PC-9 (cell line): ENCODE data around the gene XXYLT1. TPM values are rescaled to one million over a fixed set of nuclear protein-coding genes. Genes with fewer than 3 reads are reported as not detected.

Source experiments
- BruUV-seq: library from RNA; stranded (reverse); fragments of 400-500 nt; replicated peaks from 2 replicates; lab custom pipeline; 2021; lab: Mats Ljungman, UMichigan
- CTCF ChIA-PET: fragments of 300-600 bp; sonication (Branson Sonifier 250); formaldehyde crosslinking; loops from one replicate; lab custom pipeline; 2022; ENCODE audit warnings: antibody characterized with exemption; lab: Charles Lee
- POLR2A ChIA-PET: fragments of 300-600 bp; sonication (Branson Sonifier 250); formaldehyde crosslinking; loops from one replicate; lab custom pipeline; 2022; ENCODE audit warnings: antibody characterized with exemption; ENCODE audit not compliant: unreplicated experiment; lab: Charles Lee
- DNase-seq, 2 experiments: peaks; one replicate each; pipeline versions ENCODE4 v3.0.0 to v3.0.0-alpha.2; 2015 to 2022; ENCODE audit warnings: mixed read lengths in 1 of 2
- H2AFZ ChIP-seq: fragments of 200-600 bp; sonication (generic); 2 replicates; pipeline ENCODE4 v1.8.1; 2017; ENCODE audit warnings: antibody characterized with exemption
- H3F3A ChIP-seq: fragments of 200-600 bp; sonication (generic); 2 replicates; pipeline ENCODE4 v1.8.1; 2017; ENCODE audit warnings: antibody characterized with exemption, mild to moderate bottlenecking, low read depth; ENCODE audit not compliant: insufficient read depth
- H3K27ac ChIP-seq: fragments of 200-600 bp; sonication (generic); 2 replicates; pipeline ENCODE4 v1.6.1; 2016; ENCODE audit warnings: mixed run types
- H3K27me3 ChIP-seq: fragments of 200-600 bp; sonication (generic); 2 replicates; pipeline ENCODE4 v1.6.1; 2016; ENCODE audit warnings: low read depth, mixed run types; ENCODE audit not compliant: insufficient read depth
- H3K36me3 ChIP-seq: fragments of 200-600 bp; sonication (generic); 2 replicates; pipeline ENCODE4 v1.6.1; 2016; ENCODE audit warnings: low read depth, mixed run types
- H3K4me1 ChIP-seq: fragments of 200-600 bp; sonication (generic); replicated peaks from 2 replicates; pipeline ENCODE4 v1.6.1; 2016; ENCODE audit warnings: mixed run types; ENCODE audit not compliant: insufficient read depth
- H3K4me2 ChIP-seq: fragments of 200-600 bp; sonication (generic); 2 replicates; pipeline ENCODE4 v1.6.1; 2017; ENCODE audit warnings: mixed run types
- H3K4me3 ChIP-seq: fragments of 200-600 bp; sonication (generic); 2 replicates; pipeline ENCODE4 v1.6.1; 2016; ENCODE audit warnings: mixed run types
- H3K79me2 ChIP-seq: fragments of 200-600 bp; sonication (generic); 2 replicates; pipeline ENCODE4 v1.6.1; 2017; ENCODE audit warnings: low read depth, mixed run types
- H3K9me2 ChIP-seq: fragments of 200-600 bp; sonication (generic); 2 replicates; pipeline ENCODE4 v1.8.1; 2017; ENCODE audit warnings: mild to moderate bottlenecking; ENCODE audit not compliant: insufficient read depth
- H3K9me3 ChIP-seq: fragments of 200-600 bp; sonication (generic); 2 replicates; pipeline ENCODE4 v1.8.1; 2016; ENCODE audit warnings: low read depth; ENCODE audit not compliant: insufficient read depth
- H4K20me1 ChIP-seq: fragments of 200-600 bp; sonication (generic); 2 replicates; pipeline ENCODE4 v1.8.1; 2017; ENCODE audit not compliant: insufficient read depth
- EZH2 ChIP-seq: fragments of 200-600 bp; sonication (generic); IDR thresholded peaks from 2 replicates; pipeline ENCODE4 v1.8.0; 2017; ENCODE audit warnings: antibody characterized with exemption, low read depth
- intact Hi-C: fragments of 100-400 bp; cut with micrococcal nuclease; formaldehyde crosslinking; loops from one replicate; pipeline ENCODE4 v1.10.0; 2022; ENCODE audit not compliant: unreplicated experiment
- total RNA-seq: library from RNA; stranded (reverse); gene quantifications from 2 replicates; pipeline ENCODE4 v1.2.3, GENCODE V29; 2021
- TF ChIP-seq, protein P1 (sequence below): fragments of 200-600 bp; sonication (generic); conservative IDR thresholded peaks from 2 replicates; pipeline ENCODE4 v1.6.1; 2017; ENCODE audit warnings: mixed run types, antibody characterized with exemption, mild to moderate bottlenecking, moderate library complexity

Gene XXYLT1
- total RNA-seq, 1 experiment from 2014 or later, result 13.3 TPM

DNA sequence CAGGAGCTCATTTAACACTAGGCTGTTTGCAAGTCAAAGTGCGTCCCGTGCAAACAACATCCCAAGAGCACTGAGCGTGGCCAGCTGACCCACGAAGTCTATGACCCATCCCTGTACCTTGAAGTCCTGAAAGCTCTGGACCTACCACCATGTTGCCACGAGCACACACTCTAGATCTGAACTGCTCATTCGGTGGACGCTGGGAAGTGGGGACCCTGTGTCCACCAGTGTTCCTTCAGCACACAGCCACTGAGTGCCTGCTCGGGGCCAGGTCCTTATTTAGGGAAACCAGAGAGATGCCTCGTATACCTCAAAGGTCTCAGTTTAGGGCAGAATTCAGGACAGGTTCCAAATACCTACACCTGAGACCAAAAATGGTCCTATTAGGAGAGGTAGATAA, 236.9 kb downstream of the XXYLT1 start:
- peak overlapping the region; percentile 75 for H3K4me2 ChIP-seq
- intact Hi-C loops, result loop anchor here (5.0 kb wide), 1 partner anchor 153 kb away; no protein-coding TSS in a partner anchor
- no peak for TF ChIP-seq EZH2
- TF ChIP-seq, protein P1, sequence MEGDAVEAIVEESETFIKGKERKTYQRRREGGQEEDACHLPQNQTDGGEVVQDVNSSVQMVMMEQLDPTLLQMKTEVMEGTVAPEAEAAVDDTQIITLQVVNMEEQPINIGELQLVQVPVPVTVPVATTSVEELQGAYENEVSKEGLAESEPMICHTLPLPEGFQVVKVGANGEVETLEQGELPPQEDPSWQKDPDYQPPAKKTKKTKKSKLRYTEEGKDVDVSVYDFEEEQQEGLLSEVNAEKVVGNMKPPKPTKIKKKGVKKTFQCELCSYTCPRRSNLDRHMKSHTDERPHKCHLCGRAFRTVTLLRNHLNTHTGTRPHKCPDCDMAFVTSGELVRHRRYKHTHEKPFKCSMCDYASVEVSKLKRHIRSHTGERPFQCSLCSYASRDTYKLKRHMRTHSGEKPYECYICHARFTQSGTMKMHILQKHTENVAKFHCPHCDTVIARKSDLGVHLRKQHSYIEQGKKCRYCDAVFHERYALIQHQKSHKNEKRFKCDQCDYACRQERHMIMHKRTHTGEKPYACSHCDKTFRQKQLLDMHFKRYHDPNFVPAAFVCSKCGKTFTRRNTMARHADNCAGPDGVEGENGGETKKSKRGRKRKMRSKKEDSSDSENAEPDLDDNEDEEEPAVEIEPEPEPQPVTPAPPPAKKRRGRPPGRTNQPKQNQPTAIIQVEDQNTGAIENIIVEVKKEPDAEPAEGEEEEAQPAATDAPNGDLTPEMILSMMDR, result no peak
- no TSS peak for BruUV-seq
- H2AFZ ChIP-seq, result no peak overlapping the region
- H3K9me2 ChIP-seq, result no peaks in the 10 kb centered on the region
- no peak for DNase-seq
- peak overlapping the region; percentile 53 for H3K27ac ChIP-seq
- H4K20me1 ChIP-seq, result no peaks in the 10 kb centered on the region
- H3K36me3 ChIP-seq, result no peaks in the 10 kb centered on the region
- H3K27me3 ChIP-seq, result no peaks in the 10 kb centered on the region
- ChIA-PET CTCF (interaction anchor here (1.1 kb wide), 1 partner anchor 351 kb away, joined by 3 read pairs; no protein-coding TSS in a partner anchor), POLR2A (interaction anchor here (0.6 kb wide), 1 partner anchor 47 kb away, joined by 12 read pairs; no protein-coding TSS in a partner anchor)
- H3K4me3 ChIP-seq, result peak overlapping the region; percentile 29; the same call in 1 of the 2 replicates
- no peaks in the 10 kb centered on the region for H3K9me3 ChIP-seq
- no peaks in the 10 kb centered on the region for H3K79me2 ChIP-seq
- H3K4me1 ChIP-seq, result peaks cover 54% of the 10 kb centered on the region
- H3F3A ChIP-seq, result peaks cover 52% of the 10 kb centered on the region

DNA sequence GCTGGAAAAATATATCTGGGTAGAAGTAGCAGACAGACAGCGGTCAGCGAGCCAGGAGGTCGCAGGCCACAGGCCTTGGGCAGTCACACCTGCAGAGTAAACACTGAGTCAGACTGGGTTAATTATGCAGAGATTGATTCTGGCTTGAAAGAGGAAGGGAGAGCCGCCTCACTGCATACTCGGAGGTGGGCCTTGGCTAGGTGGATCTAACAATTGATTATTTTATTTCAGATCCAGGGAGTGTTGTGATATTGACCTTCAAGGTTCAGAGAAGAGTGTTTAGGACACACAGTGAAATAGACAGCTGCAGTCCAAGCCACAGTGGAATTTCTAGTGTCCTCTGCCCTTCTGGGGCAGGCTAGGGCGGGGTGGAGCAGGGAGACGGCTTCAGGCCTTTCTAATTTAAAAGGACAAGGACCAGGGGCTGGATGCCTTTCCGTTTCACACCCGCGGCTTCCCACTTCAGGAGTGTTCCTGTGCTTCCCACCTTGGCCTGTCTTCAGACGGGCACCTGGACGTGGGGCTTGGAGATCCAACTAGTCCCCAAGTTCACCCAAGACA, 237.3 kb downstream of the XXYLT1 start:
- POLR2A ChIA-PET, result interaction anchor here (0.6 kb wide), 1 partner anchor 47 kb away, joined by 12 read pairs; no protein-coding TSS in a partner anchor
- CTCF ChIA-PET, result interaction anchor here (0.6 to 1.1 kb wide), 3 partner anchors 293 to 509 kb away, joined by 3 to 13 read pairs (median 3); no protein-coding TSS in a partner anchor
- peaks cover 53% of the 10 kb centered on the region for H3K4me1 ChIP-seq
- H3K9me2 ChIP-seq, result no peaks in the 10 kb centered on the region
- TSS peak; percentile 52 for BruUV-seq
- no peaks in the 10 kb centered on the region for H3K36me3 ChIP-seq
- peak overlapping the region; percentile 53 for H3K27ac ChIP-seq
- H3K4me2 ChIP-seq, result peak overlapping the region; percentile 75
- H4K20me1 ChIP-seq, result no peaks in the 10 kb centered on the region
- H3K27me3 ChIP-seq, result no peaks in the 10 kb centered on the region
- H2AFZ ChIP-seq, result no peak overlapping the region
- peak; percentile 83 to 95 for DNase-seq
- H3K4me3 ChIP-seq, result peak overlapping the region; percentile 29; the same call in 1 of the 2 replicates
- peaks cover 51% of the 10 kb centered on the region for H3F3A ChIP-seq
- H3K9me3 ChIP-seq, result no peaks in the 10 kb centered on the region
- H3K79me2 ChIP-seq, result no peaks in the 10 kb centered on the region
- TF ChIP-seq, protein P1, result no peak
- TF ChIP-seq EZH2, result no peak
- intact Hi-C loops, result loop anchor here (1.0 to 5.0 kb wide), 6 partner anchors 31 to 351 kb away; no protein-coding TSS in a partner anchor

DNA sequence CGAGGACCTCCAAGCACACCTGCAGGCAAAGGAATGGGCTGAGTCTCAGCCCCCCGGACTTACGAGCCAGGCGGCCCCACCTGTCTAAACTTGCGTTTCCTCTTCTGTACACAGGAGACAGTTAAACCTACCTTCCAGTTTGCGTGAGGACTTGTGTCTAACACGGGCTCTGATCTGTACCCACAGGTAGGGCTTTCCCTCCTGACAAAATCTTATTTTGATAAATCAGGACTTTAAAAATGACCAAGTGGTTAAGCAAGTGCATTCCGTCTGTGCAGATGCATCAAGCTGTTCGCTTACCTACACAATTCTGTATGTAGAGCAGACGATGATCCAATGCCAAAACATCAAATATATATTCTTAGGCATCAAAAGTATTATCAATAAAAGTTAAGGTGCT, 238.0 kb downstream of the XXYLT1 start:
- Histone ChIP-seq H3K9me3 (no peaks in the 10 kb centered on the region), H3F3A (peaks cover 47% of the 10 kb centered on the region), H3K27me3 (no peaks in the 10 kb centered on the region), H2AFZ (no peak overlapping the region), H3K79me2 (no peaks in the 10 kb centered on the region), H3K4me2 (peak overlapping the region; percentile 75), H3K36me3 (no peaks in the 10 kb centered on the region), H3K9me2 (no peaks in the 10 kb centered on the region), H3K27ac (peak overlapping the region; percentile 53), H3K4me1 (peaks cover 53% of the 10 kb centered on the region), H4K20me1 (no peaks in the 10 kb centered on the region), H3K4me3 (peak overlapping the region; percentile 10; the same call in 1 of the 2 replicates)
- POLR2A ChIA-PET, result no interaction called here
- no peak for TF ChIP-seq EZH2
- TF ChIP-seq, protein P1, result no peak
- intact Hi-C loops, result loop anchor here (1.0 to 5.0 kb wide), 6 partner anchors 31 to 350 kb away; no protein-coding TSS in a partner anchor
- BruUV-seq, result no TSS peak
- CTCF ChIA-PET, result interaction anchor here (0.6 to 1.1 kb wide), 3 partner anchors 292 to 509 kb away, joined by 3 to 13 read pairs (median 3); no protein-coding TSS in a partner anchor
- DNase-seq, result peak in 1 of 2 experiments; percentile 59
